Neutrophil (primary cell): ENCODE results near the gene AS3MT.

Experiments used
- H3K27ac ChIP-seq: fragments of 200-600 bp; sonication (generic); 2 replicates; pipeline ENCODE4 v1.5.1; 2016; ENCODE audit warnings: mild to moderate bottlenecking, moderate library complexity
- H3K27me3 ChIP-seq: fragments of 200-600 bp; sonication (generic); 2 replicates; pipeline ENCODE4 v1.6.0; 2016; ENCODE audit warnings: mild to moderate bottlenecking
- H3K36me3 ChIP-seq: fragments of 200-600 bp; sonication (generic); 2 replicates; pipeline ENCODE4 v1.5.1; 2017
- H3K4me1 ChIP-seq, 2 experiments: fragments of 200-600 bp in 1 of 2; sonication (generic) in 1 of 2; 1 replicate in 1 of 2; 2 replicates in 1 of 2; pipeline versions ENCODE4 v1.5.1 to v1.6.1; 2013 to 2016; ENCODE audit warnings: low read depth in 1 of 2, low read length in 1 of 2, mild to moderate bottlenecking in 1 of 2, moderate library complexity in 1 of 2; ENCODE audit not compliant: control insufficient read depth in 1 of 2, insufficient read depth in 1 of 2
- H3K4me3 ChIP-seq, 2 experiments: fragments of 200-600 bp in 1 of 2; sonication (generic) in 1 of 2; 1 replicate in 1 of 2; 2 replicates in 1 of 2; pipeline ENCODE4 v1.5.1; 2013 to 2016; ENCODE audit warnings: low read depth in 1 of 2, low read length in 1 of 2, mild to moderate bottlenecking in 1 of 2, moderate library complexity in 1 of 2
- H3K9me3 ChIP-seq: fragments of 200-600 bp; sonication (generic); 2 replicates; pipeline ENCODE4 v1.5.1; 2016
- TF ChIP-seq, protein P1 (sequence below): fragments of 200-600 bp; sonication (generic); IDR thresholded peaks from 2 replicates; pipeline ENCODE4 v1.5.1; 2016; ENCODE audit warnings: antibody characterized with exemption

Gene AS3MT

DNA sequence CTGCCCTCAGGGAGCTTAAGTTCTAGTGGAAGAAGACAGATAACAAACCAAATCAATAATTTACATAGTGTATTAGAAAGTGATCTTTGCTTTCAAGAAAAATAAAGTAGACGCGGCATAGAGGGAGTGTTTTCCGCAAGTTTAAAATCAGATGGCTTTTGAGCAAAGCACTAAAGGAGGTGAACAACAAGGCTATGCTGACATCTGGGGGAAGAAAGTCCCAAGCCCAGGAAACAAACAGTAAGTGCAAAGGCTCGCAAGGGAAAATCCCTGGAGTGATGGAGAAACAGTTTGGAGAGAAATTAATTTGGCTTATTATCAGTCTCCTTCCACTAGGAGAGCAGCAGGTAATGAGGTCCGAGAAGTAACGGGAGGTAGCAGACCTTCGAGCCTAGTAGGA is 46.9 kb downstream of the AS3MT start:
- TF ChIP-seq, protein P1, sequence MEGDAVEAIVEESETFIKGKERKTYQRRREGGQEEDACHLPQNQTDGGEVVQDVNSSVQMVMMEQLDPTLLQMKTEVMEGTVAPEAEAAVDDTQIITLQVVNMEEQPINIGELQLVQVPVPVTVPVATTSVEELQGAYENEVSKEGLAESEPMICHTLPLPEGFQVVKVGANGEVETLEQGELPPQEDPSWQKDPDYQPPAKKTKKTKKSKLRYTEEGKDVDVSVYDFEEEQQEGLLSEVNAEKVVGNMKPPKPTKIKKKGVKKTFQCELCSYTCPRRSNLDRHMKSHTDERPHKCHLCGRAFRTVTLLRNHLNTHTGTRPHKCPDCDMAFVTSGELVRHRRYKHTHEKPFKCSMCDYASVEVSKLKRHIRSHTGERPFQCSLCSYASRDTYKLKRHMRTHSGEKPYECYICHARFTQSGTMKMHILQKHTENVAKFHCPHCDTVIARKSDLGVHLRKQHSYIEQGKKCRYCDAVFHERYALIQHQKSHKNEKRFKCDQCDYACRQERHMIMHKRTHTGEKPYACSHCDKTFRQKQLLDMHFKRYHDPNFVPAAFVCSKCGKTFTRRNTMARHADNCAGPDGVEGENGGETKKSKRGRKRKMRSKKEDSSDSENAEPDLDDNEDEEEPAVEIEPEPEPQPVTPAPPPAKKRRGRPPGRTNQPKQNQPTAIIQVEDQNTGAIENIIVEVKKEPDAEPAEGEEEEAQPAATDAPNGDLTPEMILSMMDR, result no peak
- Histone ChIP-seq H3K36me3 (no peaks in the 10 kb centered on the region), H3K9me3 (no peaks in the 10 kb centered on the region), H3K27me3 (peaks cover 64% of the 10 kb centered on the region), H3K4me3 (no peak overlapping the region), H3K27ac (no peak overlapping the region), H3K4me1 (peaks cover 33 to 34% of the 10 kb centered on the region in 2 experiments)

DNA sequence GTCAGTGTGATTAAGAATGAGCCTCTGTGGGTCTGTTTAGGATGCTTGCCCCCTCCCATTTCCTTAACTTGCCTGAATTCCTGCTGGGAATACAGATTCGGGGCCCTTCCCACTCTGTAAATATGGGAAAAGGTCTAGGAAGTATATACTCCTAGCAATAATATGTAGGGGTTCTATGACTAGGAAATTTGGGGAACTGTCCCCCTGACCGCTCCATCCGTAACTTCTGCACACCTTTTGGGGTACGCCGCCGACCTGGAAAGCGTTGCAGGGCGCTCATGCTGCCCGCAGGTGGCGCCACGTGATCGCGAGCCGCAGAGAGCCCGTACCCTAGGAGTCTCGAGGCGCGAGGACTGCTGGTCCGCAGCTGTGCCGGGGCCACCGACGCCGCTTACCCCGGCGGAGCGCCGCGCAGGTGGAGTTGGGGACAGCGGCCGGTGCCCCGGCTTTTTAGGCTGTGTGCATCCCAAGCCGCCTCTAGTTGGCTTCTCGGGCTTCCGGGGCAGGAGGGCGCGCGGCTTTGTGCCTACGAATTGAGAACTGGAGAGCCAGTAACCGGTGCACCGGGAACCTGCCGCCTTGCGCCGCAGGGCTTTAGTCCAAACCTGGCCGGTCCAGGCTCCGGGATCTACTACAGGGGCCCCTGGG is 48.2 kb downstream of the AS3MT start:
- Histone ChIP-seq H3K4me1 (peaks cover 35 to 37% of the 10 kb centered on the region in 2 experiments), H3K36me3 (no peaks in the 10 kb centered on the region), H3K27ac (peak overlapping the region; percentile 82), H3K27me3 (peaks cover 56% of the 10 kb centered on the region), H3K4me3 (peak overlapping the region; percentile 82 to 98), H3K9me3 (no peaks in the 10 kb centered on the region)
- TF ChIP-seq, protein P1, result peak; percentile 96

DNA sequence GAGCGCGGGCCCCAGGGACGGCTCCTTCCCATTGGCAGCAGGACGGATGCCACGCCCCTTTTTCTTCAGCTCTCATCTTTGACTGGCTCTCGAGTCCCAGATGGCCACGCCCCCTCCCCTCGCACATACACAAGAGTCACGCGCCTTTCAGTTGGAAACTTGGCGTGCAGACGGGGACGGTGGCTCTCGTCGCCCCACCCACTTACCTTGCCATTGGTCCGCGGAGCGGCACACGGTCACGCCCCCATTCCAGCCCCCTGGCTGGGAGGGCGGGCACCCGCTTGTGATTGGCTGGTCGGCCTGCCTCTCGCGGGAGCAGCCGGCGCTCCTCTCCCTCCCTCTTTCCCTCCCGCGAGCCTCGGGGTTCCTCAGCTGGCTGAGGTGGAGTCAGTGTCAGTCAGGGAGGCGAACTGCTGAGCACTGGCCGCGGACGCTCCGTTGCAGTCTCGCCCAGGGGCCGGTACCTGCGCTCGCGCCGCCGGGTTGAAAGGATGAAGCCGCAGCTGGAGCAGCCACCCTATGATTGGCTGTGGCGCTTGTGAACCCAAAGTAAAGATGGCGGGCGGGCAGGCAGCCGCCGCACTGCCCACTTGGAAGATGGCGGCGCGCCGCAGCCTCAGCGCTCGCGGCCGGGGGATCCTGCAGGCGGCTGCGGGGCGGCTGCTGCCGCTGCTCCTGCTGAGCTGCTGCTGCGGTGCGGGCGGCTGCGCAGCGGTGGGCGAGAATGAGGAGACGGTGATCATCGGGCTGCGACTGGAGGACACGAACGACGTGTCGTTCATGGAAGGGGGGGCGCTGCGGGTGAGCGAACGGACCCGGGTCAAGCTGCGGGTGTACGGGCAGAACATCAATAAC is 48.9 kb downstream of the AS3MT start, which contains the start of gene CNNM2:
Gene CNNM2, plus strand, starts transcription at position 333 of the 855 bp plus-strand sequence. Its CDS starts 187 bp downstream, at position 520.
- Histone ChIP-seq H3K4me3 (peak within 1 kb of the TSS; percentile 82 to 98), H3K9me3 (no peaks in the 10 kb centered on the region), H3K4me1 (peaks cover 35 to 37% of the 10 kb centered on the region in 2 experiments), H3K27me3 (peaks cover 49% of the 10 kb centered on the region), H3K36me3 (no peaks in the 10 kb centered on the region), H3K27ac (peak within 1 kb of the TSS; percentile 82)
- TF ChIP-seq, protein P1, result peak; percentile 7

DNA sequence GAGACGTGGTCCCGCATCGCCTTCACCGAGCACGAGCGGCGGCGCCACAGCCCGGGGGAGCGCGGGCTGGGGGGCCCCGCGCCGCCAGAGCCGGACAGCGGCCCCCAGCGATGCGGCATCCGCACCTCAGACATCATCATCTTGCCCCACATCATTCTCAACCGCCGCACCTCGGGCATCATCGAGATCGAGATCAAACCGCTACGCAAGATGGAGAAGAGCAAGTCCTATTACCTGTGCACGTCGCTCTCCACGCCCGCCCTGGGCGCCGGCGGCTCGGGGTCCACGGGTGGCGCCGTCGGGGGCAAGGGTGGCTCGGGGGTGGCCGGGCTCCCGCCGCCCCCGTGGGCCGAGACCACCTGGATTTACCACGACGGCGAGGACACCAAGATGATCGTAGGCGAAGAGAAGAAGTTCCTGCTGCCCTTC is 49.6 kb downstream of the AS3MT start:
- Histone ChIP-seq H3K4me1 (peaks cover 35 to 37% of the 10 kb centered on the region in 2 experiments), H3K27me3 (peaks cover 43% of the 10 kb centered on the region), H3K36me3 (no peaks in the 10 kb centered on the region), H3K4me3 (peak overlapping the region; percentile 82 to 98), H3K9me3 (no peaks in the 10 kb centered on the region), H3K27ac (peak overlapping the region; percentile 82)
- TF ChIP-seq, protein P1, result no peak

DNA sequence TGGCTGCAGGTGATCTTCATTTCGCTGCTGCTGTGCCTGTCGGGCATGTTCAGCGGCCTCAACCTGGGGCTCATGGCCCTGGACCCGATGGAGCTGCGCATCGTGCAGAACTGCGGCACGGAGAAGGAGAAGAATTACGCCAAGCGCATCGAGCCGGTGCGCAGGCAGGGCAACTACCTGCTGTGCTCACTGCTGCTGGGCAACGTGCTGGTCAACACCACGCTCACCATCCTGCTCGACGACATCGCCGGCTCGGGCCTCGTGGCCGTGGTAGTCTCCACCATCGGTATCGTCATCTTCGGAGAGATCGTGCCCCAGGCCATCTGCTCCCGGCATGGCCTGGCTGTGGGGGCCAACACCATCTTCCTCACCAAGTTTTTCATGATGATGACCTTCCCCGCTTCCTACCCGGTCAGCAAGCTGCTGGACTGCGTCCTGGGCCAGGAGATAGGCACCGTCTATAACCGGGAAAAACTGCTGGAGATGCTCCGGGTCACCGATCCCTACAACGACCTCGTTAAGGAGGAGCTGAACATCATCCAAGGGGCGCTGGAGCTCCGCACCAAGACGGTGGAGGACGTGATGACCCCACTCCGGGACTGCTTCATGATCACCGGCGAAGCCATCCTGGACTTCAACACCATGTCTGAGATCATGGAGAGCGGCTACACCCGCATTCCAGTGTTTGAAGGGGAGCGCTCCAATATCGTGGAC is 50.1 kb downstream of the AS3MT start:
- Histone ChIP-seq H3K27ac (no peak overlapping the region), H3K27me3 (peaks cover 38% of the 10 kb centered on the region), H3K36me3 (no peaks in the 10 kb centered on the region), H3K4me1 (peaks cover 35 to 37% of the 10 kb centered on the region in 2 experiments), H3K4me3 (peak overlapping the region; percentile 82 to 98), H3K9me3 (no peaks in the 10 kb centered on the region)
- TF ChIP-seq, protein P1, result no peak
